Neutrophil (primary cell): ENCODE results near the gene SUPT4H1.

ENCODE experiments used
- H3K27ac ChIP-seq: fragments of 200-600 bp; sonication (generic); 2 replicates; pipeline ENCODE4 v1.5.1; 2016; ENCODE audit warnings: mild to moderate bottlenecking, moderate library complexity
- H3K27me3 ChIP-seq: fragments of 200-600 bp; sonication (generic); 2 replicates; pipeline ENCODE4 v1.6.0; 2016; ENCODE audit warnings: mild to moderate bottlenecking
- H3K36me3 ChIP-seq: fragments of 200-600 bp; sonication (generic); 2 replicates; pipeline ENCODE4 v1.5.1; 2017
- H3K4me1 ChIP-seq, 2 experiments: fragments of 200-600 bp in 1 of 2; sonication (generic) in 1 of 2; 1 replicate in 1 of 2; 2 replicates in 1 of 2; pipeline versions ENCODE4 v1.5.1 to v1.6.1; 2013 to 2016; ENCODE audit warnings: low read depth in 1 of 2, low read length in 1 of 2, mild to moderate bottlenecking in 1 of 2, moderate library complexity in 1 of 2; ENCODE audit not compliant: control insufficient read depth in 1 of 2, insufficient read depth in 1 of 2
- H3K4me3 ChIP-seq, 2 experiments: fragments of 200-600 bp in 1 of 2; sonication (generic) in 1 of 2; 1 replicate in 1 of 2; 2 replicates in 1 of 2; pipeline ENCODE4 v1.5.1; 2013 to 2016; ENCODE audit warnings: low read depth in 1 of 2, low read length in 1 of 2, mild to moderate bottlenecking in 1 of 2, moderate library complexity in 1 of 2
- H3K9me3 ChIP-seq: fragments of 200-600 bp; sonication (generic); 2 replicates; pipeline ENCODE4 v1.5.1; 2016
- CTCF ChIP-seq: fragments of 200-600 bp; sonication (generic); IDR thresholded peaks from 2 replicates; pipeline ENCODE4 v1.5.1; 2016; ENCODE audit warnings: antibody characterized with exemption

Gene SUPT4H1

GRCh38 chr17:58370309-58370708, 18.3 kb upstream of the SUPT4H1 start:
- Histone ChIP-seq H3K27me3 (no peaks in the 10 kb centered on the region), H3K9me3 (no peaks in the 10 kb centered on the region), H3K4me1 (peaks cover 4 to 5% of the 10 kb centered on the region in 2 experiments), H3K27ac (no peak overlapping the region), H3K4me3 (no peak overlapping the region), H3K36me3 (no peaks in the 10 kb centered on the region)
- no peak for TF ChIP-seq CTCF

- Histone ChIP-seq H3K27ac (no peak overlapping the region), H3K36me3 (no peaks in the 10 kb centered on the region), H3K27me3 (no peaks in the 10 kb centered on the region), H3K4me1 (no peaks in the 10 kb centered on the region), H3K9me3 (no peaks in the 10 kb centered on the region), H3K4me3 (no peak overlapping the region)
- no peak for TF ChIP-seq CTCF
These were observed 17.4 kb upstream of the SUPT4H1 start for GRCh38 chr17:58369214-58370031.

- Histone ChIP-seq H3K9me3 (no peaks in the 10 kb centered on the region), H3K36me3 (no peaks in the 10 kb centered on the region), H3K4me3 (no peak overlapping the region), H3K4me1 (no peaks in the 10 kb centered on the region), H3K27ac (no peak overlapping the region), H3K27me3 (no peaks in the 10 kb centered on the region)
- no peak for TF ChIP-seq CTCF
These were observed 16.8 kb upstream of the SUPT4H1 start for GRCh38 chr17:58368860-58369213.

- no peak for TF ChIP-seq CTCF
- no peak overlapping the region for H3K27ac ChIP-seq
- H3K4me1 ChIP-seq: no peaks in the 10 kb centered on the region
- no peaks in the 10 kb centered on the region for H3K9me3 ChIP-seq
- no peaks in the 10 kb centered on the region for H3K36me3 ChIP-seq
- H3K4me3 ChIP-seq: no peak overlapping the region
- no peaks in the 10 kb centered on the region for H3K27me3 ChIP-seq
These were observed 15.5 kb upstream of the SUPT4H1 start for GRCh38 chr17:58367461-58367860.

GRCh38 chr17:58365980-58366595, 14.1 kb upstream of the SUPT4H1 start:
- TF ChIP-seq CTCF: no peak

More at GRCh38 chr17:58365980-58366595, 14.1 kb upstream of the SUPT4H1 start:
- H3K4me3 ChIP-seq: no peak overlapping the region
- H3K4me1 ChIP-seq: no peaks in the 10 kb centered on the region
- H3K36me3 ChIP-seq: no peaks in the 10 kb centered on the region
- no peaks in the 10 kb centered on the region for H3K9me3 ChIP-seq
- no peaks in the 10 kb centered on the region for H3K27me3 ChIP-seq
- H3K27ac ChIP-seq: no peak overlapping the region
